H1 (cell line): ENCODE data around the gene METTL18. TPM values are rescaled to one million over a fixed set of nuclear protein-coding genes. Genes with fewer than 3 reads are reported as not detected.

ENCODE experiments used
- CTCF ChIA-PET: fragments of 300-600 bp; sonication (Branson Sonifier 250); formaldehyde crosslinking; loops from one replicate; lab custom pipeline; 2021; ENCODE audit not compliant: partially characterized antibody; lab: Charles Lee
- POLR2A ChIA-PET: fragments of 300-600 bp; sonication (Branson Sonifier 250); formaldehyde crosslinking; loops from one replicate; lab custom pipeline; 2021; ENCODE audit warnings: inconsistent platforms; ENCODE audit not compliant: partially characterized antibody; lab: Charles Lee
- DNase-seq, 2 experiments: peaks; one replicate each; pipeline versions ENCODE4 v3.0.0 to v3.0.0-alpha.2; 2010 to 2022; ENCODE audit warnings: low spot score in 2 of 2, low read depth in 1 of 2, mixed read lengths in 1 of 2
- FAIRE-seq: peaks from 2 replicates; lab custom pipeline; 2011; peaks lifted over from hg19 to GRCh38; lab: Jason Lieb, UNC
- H2AFZ ChIP-seq: 2 replicates; pipeline ENCODE4 v1.8.1; 2012; ENCODE audit warnings: low read length, inconsistent platforms
- H2AK5ac ChIP-seq: 2 replicates; pipeline ENCODE4 v1.6.1; 2013; ENCODE audit warnings: low read depth, low read length
- H2BK120ac ChIP-seq: replicated peaks from 2 replicates; pipeline ENCODE3; 2013; ENCODE audit warnings: low read depth, low read length, inconsistent platforms
- H2BK12ac ChIP-seq: 2 replicates; pipeline ENCODE4 v1.6.1; 2013; ENCODE audit warnings: low read depth, low read length
- H2BK15ac ChIP-seq: 2 replicates; pipeline ENCODE4 v1.6.1; 2013; ENCODE audit warnings: low read length
- H2BK20ac ChIP-seq: 2 replicates; pipeline ENCODE4 v1.6.1; 2013; ENCODE audit warnings: low read length
- H2BK5ac ChIP-seq: 2 replicates; pipeline ENCODE4 v1.6.1; 2013; ENCODE audit warnings: low read depth, low read length
- H3K14ac ChIP-seq: 2 replicates; pipeline ENCODE4 v1.6.1; 2013; ENCODE audit warnings: inconsistent platforms; ENCODE audit not compliant: insufficient read length
- H3K18ac ChIP-seq: 2 replicates; pipeline ENCODE4 v1.6.1; 2013; ENCODE audit warnings: low read length; ENCODE audit errors: extremely low read depth
- H3K23ac ChIP-seq: 2 replicates; pipeline ENCODE4 v1.6.1; 2013; ENCODE audit warnings: inconsistent platforms; ENCODE audit not compliant: insufficient read length
- H3K23me2 ChIP-seq: 2 replicates; pipeline ENCODE4 v1.6.1; 2013; ENCODE audit warnings: low read depth, low read length
- H3K27ac ChIP-seq: 2 replicates; pipeline ENCODE4 v1.6.1; 2011; ENCODE audit warnings: low read depth, low read length, inconsistent platforms
- H3K27me3 ChIP-seq, 4 experiments: replicated peaks in 1 of 4; 1 replicate in 1 of 4; 2 replicates in 3 of 4; pipeline versions ENCODE4 v1.6.1 to v1.8.1; 2011 to 2013; ENCODE audit warnings: low read length in 3 of 4, mild to moderate bottlenecking in 3 of 4, inconsistent platforms in 2 of 4, mixed read lengths in 2 of 4, moderate library complexity in 1 of 4; ENCODE audit not compliant: control insufficient read depth in 3 of 4, insufficient read depth in 3 of 4; ENCODE audit errors: extremely low read depth in 1 of 4
- H3K36me3 ChIP-seq, 4 experiments: 2 replicates each; pipeline versions ENCODE4 v1.6.1 to v1.8.1; 2011 to 2013; ENCODE audit warnings: mild to moderate bottlenecking in 4 of 4, low read length in 3 of 4, moderate library complexity in 2 of 4, control low read depth in 1 of 4, inconsistent platforms in 1 of 4; ENCODE audit not compliant: insufficient read depth in 4 of 4, control insufficient read depth in 2 of 4
- H3K4ac ChIP-seq: replicated peaks from 2 replicates; pipeline ENCODE3; 2013; ENCODE audit warnings: low read length, low read depth, mixed read lengths, inconsistent platforms; ENCODE audit not compliant: insufficient read length
- H3K4me1 ChIP-seq, 4 experiments: replicated peaks in 1 of 4; 1 replicate in 1 of 4; 2 replicates in 3 of 4; pipeline versions ENCODE4 v1.6.1 to v1.8.1; 2011 to 2013; ENCODE audit warnings: low read length in 3 of 4, inconsistent platforms in 2 of 4, mixed read lengths in 1 of 4; ENCODE audit not compliant: insufficient read depth in 4 of 4, control insufficient read depth in 3 of 4
- H3K4me2 ChIP-seq, 2 experiments: 2 replicates each; pipeline versions ENCODE4 v1.6.1 to v1.8.1; 2011 to 2013; ENCODE audit warnings: low read depth in 2 of 2, low read length in 2 of 2, control low read depth in 1 of 2, inconsistent platforms in 1 of 2, mild to moderate bottlenecking in 1 of 2; ENCODE audit not compliant: insufficient read depth in 1 of 2
- H3K4me3 ChIP-seq, 4 experiments: fragments of 200-600, 300-600 bp in 1 of 4; sonication (generic), shearing (Covaris generic), sonication (Bioruptor Twin) in 1 of 4; 2 replicates each; pipeline versions ENCODE4 v1.5.1 to v1.8.1; 2011 to 2016; ENCODE audit warnings: low read length in 4 of 4, low read depth in 3 of 4, control low read depth in 2 of 4, inconsistent platforms in 2 of 4, mild to moderate bottlenecking in 2 of 4, mixed read lengths in 1 of 4, moderate library complexity in 1 of 4; ENCODE audit not compliant: insufficient read depth in 2 of 4; ENCODE audit errors: extremely low read depth in 1 of 4
- H3K56ac ChIP-seq: replicated peaks from 2 replicates; pipeline ENCODE3; 2013; ENCODE audit warnings: low read depth, mild to moderate bottlenecking, mixed read lengths, low read length, inconsistent platforms; ENCODE audit not compliant: insufficient read length
- H3K79me1 ChIP-seq: 2 replicates; pipeline ENCODE4 v1.6.1; 2013; ENCODE audit warnings: low read depth, low read length, control low read depth
- H3K79me2 ChIP-seq, 2 experiments: 2 replicates each; pipeline versions ENCODE4 v1.6.1 to v1.8.1; 2012 to 2013; ENCODE audit warnings: low read length in 2 of 2, mild to moderate bottlenecking in 2 of 2, inconsistent platforms in 1 of 2; ENCODE audit not compliant: insufficient read depth in 2 of 2, control insufficient read depth in 1 of 2
- H3K9ac ChIP-seq, 4 experiments: replicated peaks in 1 of 4; 1 replicate in 1 of 4; 2 replicates in 3 of 4; pipeline versions ENCODE4 v1.6.1 to v1.8.1; 2011 to 2013; ENCODE audit warnings: low read depth in 3 of 4, low read length in 3 of 4, control low read depth in 2 of 4, mild to moderate bottlenecking in 2 of 4, moderate library complexity in 2 of 4, inconsistent platforms in 1 of 4; ENCODE audit errors: extremely low read depth in 1 of 4
- H3K9me3 ChIP-seq, 2 experiments: 2 replicates each; pipeline versions ENCODE4 v1.6.1 to v1.8.1; 2012 to 2013; ENCODE audit warnings: mild to moderate bottlenecking in 2 of 2, moderate library complexity in 2 of 2, control low read depth in 1 of 2, inconsistent platforms in 1 of 2, low read depth in 1 of 2, low read length in 1 of 2, mixed read lengths in 1 of 2; ENCODE audit not compliant: insufficient read depth in 2 of 2
- H4K20me1 ChIP-seq, 2 experiments: replicated peaks in 1 of 2; 2 replicates each; pipeline versions ENCODE3 to v1.8.1; 2011 to 2013; ENCODE audit warnings: inconsistent platforms in 2 of 2, low read length in 2 of 2, mild to moderate bottlenecking in 1 of 2; ENCODE audit not compliant: insufficient read depth in 2 of 2, control insufficient read depth in 1 of 2
- H4K5ac ChIP-seq: 2 replicates; pipeline ENCODE4 v1.6.1; 2013; ENCODE audit warnings: low read length, low read depth, mixed read lengths, inconsistent platforms; ENCODE audit not compliant: insufficient read length
- H4K8ac ChIP-seq: 2 replicates; pipeline ENCODE4 v1.8.0; 2013; ENCODE audit warnings: mild to moderate bottlenecking, moderate library complexity, low read length, inconsistent platforms; ENCODE audit not compliant: insufficient read depth; ENCODE audit errors: extremely low read depth
- H4K91ac ChIP-seq: replicated peaks from 2 replicates; pipeline ENCODE3; 2013; ENCODE audit warnings: low read length, mixed read lengths, inconsistent platforms; ENCODE audit not compliant: insufficient read length
- WGBS, 2 experiments: shearing (Covaris generic) in 1 of 2; methylation state at CpG; one replicate each; pipeline versions ENCODE4 v1.1.6 to v1.1.7; 2013 to 2015; ENCODE audit warnings: low lambda C conversion rate in 2 of 2, mixed read lengths in 2 of 2, inconsistent platforms in 1 of 2, low coverage in 1 of 2, missing lambda C conversion rate in 1 of 2; ENCODE audit not compliant: insufficient replicate concordance in 2 of 2, insufficient coverage in 1 of 2, insufficient read length in 1 of 2; ENCODE audit errors: extremely low coverage in 1 of 2, missing lambda C conversion rate in 1 of 2; 5-methylcytosine and 5-hydroxymethylcytosine counted together
- polyA plus RNA-seq, 7 experiments: library from polyadenylated mRNA; depleted of rRNA in 3 of 7; stranded (reverse) in 5 of 7; unstranded in 2 of 7; fragments of >200 nt in 5 of 7; fragments of 200-250 nt in 2 of 7; gene quantifications; 1 replicate in 5 of 7; 2 replicates in 1 of 7; 4 replicates in 1 of 7; pipeline versions ENCODE4 v1.2.1 to v1.2.3, GENCODE V29; 2011 to 2013; ENCODE audit warnings: missing spikeins in 2 of 7, mixed read lengths in 2 of 7
- total RNA-seq: library from RNA; stranded (reverse); fragmentation: NEBNext Ultra II Directional; extraction: Animal tissue kit (Norgen Biotek cat#: 25700); gene quantifications from 2 replicates; pipeline ENCODE4 v1.2.1, GENCODE V29; 2021

The METTL18 gene
- total and polyA plus RNA-seq, 2 of the 8 experiments (the other 6 are each of a cell fraction or from before 2014, with no cell fraction given) = 1.4 to 7.6 TPM

DNA sequence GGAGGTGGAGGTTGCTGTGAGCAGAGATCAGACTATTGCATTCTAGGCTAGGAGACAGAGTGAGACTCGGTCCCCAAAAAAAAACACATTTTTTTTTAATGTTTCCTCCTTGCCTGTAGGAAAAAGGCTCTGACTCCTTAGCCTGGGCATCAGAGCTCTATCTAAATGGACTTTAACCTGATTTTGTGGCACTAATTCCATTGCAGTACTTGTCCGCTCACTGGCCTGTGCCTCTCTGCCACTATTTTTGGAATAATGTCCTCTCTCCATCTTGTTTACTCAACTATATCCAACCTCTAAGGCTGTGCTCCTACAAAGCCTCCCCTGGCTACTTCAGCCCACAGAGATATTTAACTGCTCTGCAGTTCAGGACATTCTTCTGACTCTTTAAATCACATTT is 26.5 kb downstream of the METTL18 start:
- no peak overlapping the region for H2BK5ac ChIP-seq
- ChIA-PET CTCF (interaction anchor here (0.6 kb wide), 1 partner anchor 301 kb away, joined by 3 read pairs; no protein-coding TSS in a partner anchor), POLR2A (no interaction called here)
- no peak overlapping the region for H3K4me2 ChIP-seq
- H3K23me2 ChIP-seq = peaks cover 2% of the 10 kb centered on the region; the same call in 1 of the 2 replicates
- no peak overlapping the region for H3K18ac ChIP-seq
- H3K4me3 ChIP-seq = no peak overlapping the region
- H3K9ac ChIP-seq = no peak overlapping the region
- H2AK5ac ChIP-seq = no peak overlapping the region
- H4K5ac ChIP-seq = no peak overlapping the region
- H4K8ac ChIP-seq = no peak overlapping the region
- no peak overlapping the region for H2BK20ac ChIP-seq
- H4K91ac ChIP-seq = no peak overlapping the region
- no peak overlapping the region for H3K14ac ChIP-seq
- H3K27me3 ChIP-seq = no peaks in the 10 kb centered on the region
- FAIRE-seq (no peak), DNase-seq (no peak)
- H4K20me1 ChIP-seq = no peaks in the 10 kb centered on the region
- H2BK12ac ChIP-seq = no peak overlapping the region
- H2AFZ ChIP-seq = no peak overlapping the region
- no peak overlapping the region for H2BK15ac ChIP-seq
- no peak overlapping the region for H2BK120ac ChIP-seq
- H3K9me3 ChIP-seq = no peaks in the 10 kb centered on the region
- no peak overlapping the region for H3K4ac ChIP-seq
- no peak overlapping the region for H3K27ac ChIP-seq
- 89% methylated on average over 2 of the region's 2 CpGs; no CpG with 5 or more reads in 1 of the 2 experiments for WGBS, 2 experiments
- no peak overlapping the region for H3K56ac ChIP-seq
- H3K4me1 ChIP-seq = no peaks in the 10 kb centered on the region
- no peak overlapping the region for H3K23ac ChIP-seq
- no peaks in the 10 kb centered on the region for H3K79me2 ChIP-seq
- H3K36me3 ChIP-seq = no peaks in the 10 kb centered on the region
- H3K79me1 ChIP-seq = no peaks in the 10 kb centered on the region
